WI38 (cell line): ENCODE data around the gene ERN1.

Experiments
- H3K4me3 ChIP-seq: 2 replicates; pipeline ENCODE4 v1.5.1; 2011; ENCODE audit warnings: low read depth, mild to moderate bottlenecking, control low read depth, low read length
- TF ChIP-seq, protein P1 (sequence below): IDR thresholded peaks from 2 replicates; pipeline ENCODE4 v1.5.1; 2012; ENCODE audit warnings: low read depth, mild to moderate bottlenecking, control low read depth, low read length

ERN1 gene

DNA sequence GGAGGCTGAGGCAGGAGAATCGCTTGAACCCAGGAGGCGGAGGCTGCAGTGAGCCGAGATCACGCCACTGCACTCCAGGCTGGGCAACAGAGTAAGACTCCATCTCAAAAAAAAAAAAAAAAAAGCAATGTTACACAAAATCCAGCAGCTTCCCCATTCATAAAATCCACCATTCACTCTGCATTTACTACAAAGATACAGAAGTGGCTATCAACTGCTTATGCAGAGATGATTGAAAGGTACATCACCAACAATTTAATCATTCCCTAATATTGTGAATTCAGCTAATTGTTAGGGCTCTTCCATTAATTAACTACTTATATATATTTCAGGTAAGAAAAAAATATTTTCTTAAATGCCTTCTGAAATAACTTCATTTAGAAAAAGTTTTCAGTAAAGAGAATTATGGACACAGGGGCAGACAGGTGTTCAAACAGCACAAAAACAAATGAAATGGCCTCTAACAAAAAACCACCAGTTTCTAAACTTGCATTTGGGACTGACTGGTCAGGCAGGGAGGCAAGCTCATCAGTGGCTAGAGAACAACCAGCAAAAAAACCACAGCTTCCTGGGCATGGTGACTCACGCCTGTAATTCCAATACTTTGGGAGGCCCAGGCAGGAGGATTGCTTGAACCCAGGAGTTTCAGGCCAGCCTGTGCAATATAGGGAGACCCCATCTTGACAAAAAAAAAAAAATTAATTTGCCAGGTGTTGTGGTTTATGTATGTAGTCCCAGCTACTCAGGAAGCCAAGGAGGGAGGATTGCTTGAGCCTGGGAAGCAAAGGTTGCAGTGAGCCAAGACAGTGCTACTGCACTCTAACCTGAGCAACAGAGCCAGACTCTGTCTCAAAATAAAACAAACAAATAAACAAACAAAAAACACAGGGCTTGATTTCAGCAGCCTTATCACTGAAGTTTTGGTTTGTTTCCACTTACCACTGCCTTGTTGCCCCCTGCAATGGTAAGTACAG lies 26.3 kb downstream of the ERN1 start:
- no peak overlapping the region for H3K4me3 ChIP-seq
- TF ChIP-seq, protein P1, sequence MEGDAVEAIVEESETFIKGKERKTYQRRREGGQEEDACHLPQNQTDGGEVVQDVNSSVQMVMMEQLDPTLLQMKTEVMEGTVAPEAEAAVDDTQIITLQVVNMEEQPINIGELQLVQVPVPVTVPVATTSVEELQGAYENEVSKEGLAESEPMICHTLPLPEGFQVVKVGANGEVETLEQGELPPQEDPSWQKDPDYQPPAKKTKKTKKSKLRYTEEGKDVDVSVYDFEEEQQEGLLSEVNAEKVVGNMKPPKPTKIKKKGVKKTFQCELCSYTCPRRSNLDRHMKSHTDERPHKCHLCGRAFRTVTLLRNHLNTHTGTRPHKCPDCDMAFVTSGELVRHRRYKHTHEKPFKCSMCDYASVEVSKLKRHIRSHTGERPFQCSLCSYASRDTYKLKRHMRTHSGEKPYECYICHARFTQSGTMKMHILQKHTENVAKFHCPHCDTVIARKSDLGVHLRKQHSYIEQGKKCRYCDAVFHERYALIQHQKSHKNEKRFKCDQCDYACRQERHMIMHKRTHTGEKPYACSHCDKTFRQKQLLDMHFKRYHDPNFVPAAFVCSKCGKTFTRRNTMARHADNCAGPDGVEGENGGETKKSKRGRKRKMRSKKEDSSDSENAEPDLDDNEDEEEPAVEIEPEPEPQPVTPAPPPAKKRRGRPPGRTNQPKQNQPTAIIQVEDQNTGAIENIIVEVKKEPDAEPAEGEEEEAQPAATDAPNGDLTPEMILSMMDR, result no peak

DNA sequence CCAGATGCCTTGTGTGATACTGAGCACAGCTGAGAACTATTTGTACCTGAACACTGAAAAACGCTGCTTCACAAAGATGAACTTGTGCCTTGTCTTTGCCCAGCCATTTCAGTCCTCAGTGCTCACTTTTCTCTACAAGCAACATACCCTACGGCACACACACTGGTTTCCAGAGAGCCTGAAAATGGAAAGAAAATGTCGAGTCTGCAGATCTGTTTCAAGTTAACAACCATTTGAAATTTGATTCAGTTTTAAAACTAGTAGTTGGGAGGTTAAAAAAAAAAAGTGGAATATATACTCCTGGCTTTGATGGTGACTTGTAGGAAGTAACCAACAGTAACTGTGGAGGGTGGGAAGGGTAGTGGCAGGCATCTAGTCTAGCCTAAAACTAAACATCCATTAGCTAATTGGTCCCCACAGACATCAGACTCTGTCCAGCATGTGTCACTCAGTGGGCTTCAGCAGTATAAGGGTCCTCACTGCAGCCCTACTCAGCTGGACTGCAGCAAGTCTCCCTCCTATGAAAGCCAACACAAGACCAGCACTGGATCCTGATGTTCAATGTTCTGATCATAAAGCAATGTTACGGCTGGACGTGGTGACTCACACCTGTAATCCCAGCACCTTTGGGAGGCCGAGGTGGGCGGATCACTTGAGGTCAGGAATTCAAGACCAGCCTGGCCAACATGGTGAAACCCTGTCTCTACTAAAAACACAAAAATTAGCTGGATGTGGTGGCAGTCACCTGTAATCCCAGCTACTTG lies 27.1 kb downstream of the ERN1 start:
- TF ChIP-seq, protein P1, result no peak
- no peak overlapping the region for H3K4me3 ChIP-seq

DNA sequence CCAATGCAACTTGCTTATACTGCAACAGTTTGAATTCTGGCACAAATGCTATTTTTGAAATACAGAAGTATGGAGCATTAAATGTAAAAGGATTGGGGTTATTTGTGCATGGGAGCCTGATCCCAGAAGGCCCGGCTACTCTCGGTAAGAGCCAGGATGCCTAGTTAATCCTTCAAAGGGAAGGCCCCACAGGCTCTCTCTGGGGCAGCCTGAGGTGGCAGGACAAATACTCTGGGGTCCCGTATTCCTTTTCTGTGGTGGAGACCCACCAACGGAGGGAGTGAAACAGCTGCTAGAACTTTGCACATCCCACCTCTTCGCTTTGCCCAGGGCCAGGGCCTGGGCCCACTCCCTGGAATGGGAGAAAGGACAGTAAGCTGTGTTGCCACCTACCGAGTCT lies 30.4 kb downstream of the ERN1 start:
- H3K4me3 ChIP-seq, result no peak overlapping the region
- TF ChIP-seq, protein P1, result no peak

DNA sequence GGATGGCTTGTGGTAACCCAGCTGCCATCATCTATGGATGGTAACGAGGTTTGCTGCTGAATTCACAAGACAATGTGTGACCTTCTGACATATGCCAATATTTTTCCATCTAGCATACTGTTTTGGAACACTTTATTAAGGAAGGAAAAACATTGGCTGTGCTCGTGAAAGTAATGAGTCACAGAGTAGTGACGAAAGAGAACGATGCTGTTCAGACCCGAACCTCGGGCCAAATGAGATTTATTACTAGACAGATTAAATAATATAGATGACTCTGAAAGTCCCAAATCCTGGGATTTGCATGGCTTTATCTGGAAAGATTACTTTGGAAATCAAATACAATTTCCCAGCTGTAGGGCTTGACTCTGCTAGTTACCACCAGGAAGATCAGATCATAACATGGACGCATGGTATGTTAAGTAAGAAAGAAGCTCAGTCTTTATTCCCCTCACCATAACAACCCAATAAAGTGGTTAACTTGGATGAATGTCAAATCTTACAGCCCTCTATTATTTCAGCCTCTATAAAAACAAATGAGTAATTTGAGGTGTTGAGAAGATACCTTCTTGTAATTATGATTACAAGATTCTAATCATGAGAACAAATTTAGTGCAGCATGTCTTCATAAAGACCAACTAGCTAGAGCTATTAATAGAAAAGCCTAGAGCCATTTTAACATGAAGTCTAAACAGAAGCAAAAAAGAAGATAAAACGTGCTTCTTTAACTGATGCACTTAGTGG lies 32.6 kb downstream of the ERN1 start:
- H3K4me3 ChIP-seq, result no peak overlapping the region
- TF ChIP-seq, protein P1, result no peak

DNA sequence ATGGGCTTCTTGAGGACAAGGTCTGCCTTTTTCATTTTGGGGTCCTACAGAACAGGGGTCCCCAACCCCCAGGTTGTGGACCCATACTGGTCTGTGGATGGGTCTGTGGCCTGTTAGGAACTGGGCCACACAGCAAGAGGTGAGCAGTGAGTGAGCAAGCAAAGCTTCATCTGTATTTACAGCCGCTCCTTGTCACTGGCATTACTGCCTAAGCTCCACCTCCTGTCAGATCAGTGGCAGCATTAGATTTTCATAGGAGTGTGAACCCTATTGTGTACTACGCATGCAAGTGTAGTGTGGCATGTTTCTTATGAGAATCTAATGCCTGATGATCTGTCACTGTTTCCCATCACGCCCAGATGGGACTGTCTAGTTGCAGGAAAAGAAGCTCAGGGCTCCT lies 33.9 kb downstream of the ERN1 start:
- TF ChIP-seq, protein P1, result no peak

DNA sequence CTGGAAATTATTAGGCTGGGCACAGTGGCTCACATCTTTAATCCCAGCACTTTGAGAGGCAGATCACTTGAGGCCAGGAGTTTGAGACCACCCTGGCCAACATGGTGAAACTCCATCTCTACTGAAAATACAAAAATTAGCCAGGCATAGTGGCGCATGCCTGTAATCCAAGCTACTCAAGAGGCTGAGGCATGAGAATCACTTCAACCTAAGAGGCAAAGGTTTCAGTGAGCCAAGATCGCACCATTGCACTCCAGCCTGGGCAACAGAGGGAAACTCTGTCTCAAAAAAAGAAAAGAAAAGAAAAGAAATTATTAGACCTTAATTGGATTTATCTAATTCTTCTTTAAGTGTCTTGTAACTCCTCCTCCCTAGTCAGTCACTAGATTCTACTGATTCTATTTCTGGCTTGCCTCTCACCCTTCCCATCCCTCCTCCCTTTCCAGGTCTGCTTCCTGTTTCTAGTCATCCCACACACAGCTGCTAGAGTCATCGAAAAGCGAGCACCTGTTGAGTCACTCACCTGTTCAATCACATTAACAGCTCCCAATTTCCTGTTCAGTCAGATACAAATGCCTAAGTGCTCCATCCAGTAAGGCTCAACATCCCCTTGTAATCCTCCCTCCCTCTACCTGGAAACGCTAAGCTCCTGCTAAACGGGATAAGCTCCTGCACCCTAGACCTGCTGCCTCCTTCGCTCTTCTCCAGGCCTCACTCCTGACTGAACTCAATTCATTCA lies 34.6 kb downstream of the ERN1 start:
- no peak overlapping the region for H3K4me3 ChIP-seq
- TF ChIP-seq, protein P1, result no peak

More for the DNA sequence above, 33.9 kb downstream of the ERN1 start:
- H3K4me3 ChIP-seq, result no peak overlapping the region
